ENCODE data around the gene ENTHD1. TPM values are rescaled to one million over a fixed set of nuclear protein-coding genes. Genes with fewer than 3 reads are reported as not detected.

Gene ENTHD1
- total and polyA plus RNA-seq, 2 donors (not counting 3 experiments of a cell fraction or from before 2014, with no cell fraction given), result not detected

- TF ChIP-seq POLR2A (IDR thresholded peaks at IDR 0.05; ENCODE audit: low read depth, low read length) (no peak), FOS (IDR thresholded peaks at IDR 0.05; ENCODE audit: borderline replicate concordance, insufficient read depth, low read length) (no peak), JUN (IDR thresholded peaks at IDR 0.05; ENCODE audit: borderline replicate concordance, insufficient read depth, insufficient read length, low read depth) (no peak), EZH2 (IDR thresholded peaks at IDR 0.05; ENCODE audit: borderline replicate concordance, low read depth, low read length, severe bottlenecking) (no peak), POLR2AphosphoS5 (IDR thresholded peaks at IDR 0.05; ENCODE audit: insufficient read depth, low read depth, low read length) (no peak)
- TF ChIP-seq, protein P1, sequence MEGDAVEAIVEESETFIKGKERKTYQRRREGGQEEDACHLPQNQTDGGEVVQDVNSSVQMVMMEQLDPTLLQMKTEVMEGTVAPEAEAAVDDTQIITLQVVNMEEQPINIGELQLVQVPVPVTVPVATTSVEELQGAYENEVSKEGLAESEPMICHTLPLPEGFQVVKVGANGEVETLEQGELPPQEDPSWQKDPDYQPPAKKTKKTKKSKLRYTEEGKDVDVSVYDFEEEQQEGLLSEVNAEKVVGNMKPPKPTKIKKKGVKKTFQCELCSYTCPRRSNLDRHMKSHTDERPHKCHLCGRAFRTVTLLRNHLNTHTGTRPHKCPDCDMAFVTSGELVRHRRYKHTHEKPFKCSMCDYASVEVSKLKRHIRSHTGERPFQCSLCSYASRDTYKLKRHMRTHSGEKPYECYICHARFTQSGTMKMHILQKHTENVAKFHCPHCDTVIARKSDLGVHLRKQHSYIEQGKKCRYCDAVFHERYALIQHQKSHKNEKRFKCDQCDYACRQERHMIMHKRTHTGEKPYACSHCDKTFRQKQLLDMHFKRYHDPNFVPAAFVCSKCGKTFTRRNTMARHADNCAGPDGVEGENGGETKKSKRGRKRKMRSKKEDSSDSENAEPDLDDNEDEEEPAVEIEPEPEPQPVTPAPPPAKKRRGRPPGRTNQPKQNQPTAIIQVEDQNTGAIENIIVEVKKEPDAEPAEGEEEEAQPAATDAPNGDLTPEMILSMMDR (IDR thresholded peaks at IDR 0.05; ENCODE audit: extremely low read depth in 1 of 2, insufficient read depth in 1 of 2, low read depth in 1 of 2, low read length in 2 of 2), result no peak
- TF ChIP-seq, protein P2, sequence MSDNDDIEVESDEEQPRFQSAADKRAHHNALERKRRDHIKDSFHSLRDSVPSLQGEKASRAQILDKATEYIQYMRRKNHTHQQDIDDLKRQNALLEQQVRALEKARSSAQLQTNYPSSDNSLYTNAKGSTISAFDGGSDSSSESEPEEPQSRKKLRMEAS (IDR thresholded peaks at IDR 0.05; ENCODE audit: insufficient read depth, insufficient read length), result no peak
- no peak for FAIRE-seq
- Histone ChIP-seq H4K20me1 (replicated peaks; ENCODE audit: control insufficient read depth, extremely low read depth, insufficient read depth, low read length) (no peaks in the 10 kb centered on the region), H3K4me2 (ENCODE audit: insufficient read depth, low read length) (no peak overlapping the region), H3K9me1 (replicated peaks; ENCODE audit: control insufficient read depth, extremely low read depth, insufficient read depth, low read length) (no peaks in the 10 kb centered on the region), H2AFZ (ENCODE audit: low read depth, low read length) (no peak overlapping the region), H3K27ac (ENCODE audit: insufficient read depth, low read depth, low read length) (no peak overlapping the region), H3K79me2 (ENCODE audit: control insufficient read depth, insufficient read depth, low read length) (no peaks in the 10 kb centered on the region), H3K27me3 (ENCODE audit: control insufficient read depth in 2 of 2, insufficient read depth in 2 of 2, low read length in 2 of 2) (peaks cover 4 to 29% of the 10 kb centered on the region in 2 experiments), H3K36me3 (ENCODE audit: control insufficient read depth in 2 of 2, extremely low read depth in 1 of 2, insufficient read depth in 2 of 2, low read length in 2 of 2) (no peaks in the 10 kb centered on the region), H3K9me3 (replicated peaks; ENCODE audit: control insufficient read depth, insufficient read depth, low read length) (no peaks in the 10 kb centered on the region), H3K4me1 (ENCODE audit: control insufficient read depth, extremely low read depth, insufficient read depth, low read length) (no peaks in the 10 kb centered on the region), H3K9ac (replicated peaks; ENCODE audit: extremely low read depth, insufficient read depth, low read length) (no peak overlapping the region), H3K4me3 (replicated peaks in 1 of 3; ENCODE audit: insufficient read depth in 1 of 3, low read depth in 1 of 3, low read length in 3 of 3) (no peak overlapping the region)
- ChIA-PET POLR2A (no interaction called here), CTCF (interaction anchor here (1.0 to 2.0 kb wide), 2 partner anchors 11 to 25 kb away, joined by 4 to 6 read pairs; no protein-coding TSS in a partner anchor)
- no TSS peak for BruUV-seq (replicated peaks)
- DNase-seq (ENCODE audit: low read depth, low spot score), result no peak
- dilution Hi-C loops (cut with MboI; ENCODE audit: extremely low pct_ligation_motif_present, low sequenced_read_pairs) (no loop called here), intact Hi-C loops (cut with micrococcal nuclease) (no loop called here)
These were observed 60.0 kb downstream of the ENTHD1 start for GRCh38 chr22:39833610-39834009.
